Peyer's patch (tissue), 4 donors: ENCODE results near the gene NRIP1. TPM values are rescaled to one million over a fixed set of nuclear protein-coding genes. Genes with fewer than 3 reads are reported as not detected.

ENCODE experiments used
- DNase-seq, 3 donors: peaks; one replicate each; pipeline ENCODE4 v3.0.0-alpha.2; 2017 to 2019
- H3K27ac ChIP-seq, 4 donors: fragments of 200-600 bp; sonication (generic); one replicate each; pipeline ENCODE4 v1.5.1; 2016 to 2019
- H3K27me3 ChIP-seq, 2 donors: fragments of 200-600 bp; sonication (generic); one replicate each; pipeline ENCODE4 v1.5.1; 2019
- H3K36me3 ChIP-seq, 3 donors: fragments of 200-600 bp; sonication (generic); one replicate each; pipeline ENCODE4 v1.5.1; 2016 to 2019
- H3K4me1 ChIP-seq, 4 donors: fragments of 200-600 bp; sonication (generic); one replicate each; pipeline ENCODE4 v1.5.1; 2016 to 2019
- H3K4me3 ChIP-seq, 4 donors: fragments of 200-600 bp; sonication (generic); 1 replicate in 3 of 4; 2 replicates in 1 of 4; pipeline ENCODE4 v1.5.1; 2016 to 2019; ENCODE audit warnings: mild to moderate bottlenecking in 1 of 4
- H3K9me3 ChIP-seq, 4 donors: fragments of 200-600 bp; sonication (generic); one replicate each; pipeline ENCODE4 v1.5.1; 2016 to 2019; ENCODE audit warnings: mild to moderate bottlenecking in 1 of 4
- CTCF ChIP-seq, 6 experiments: fragments of 450-650 bp in 4 of 6; fragments of 200-600 bp in 2 of 6; sonication (generic) in 1 of 6; IDR thresholded peaks; one replicate each; pipeline ENCODE4 v1.5.1; 2017 to 2019; ENCODE audit warnings: antibody characterized with exemption in 6 of 6, mild to moderate bottlenecking in 3 of 6, moderate library complexity in 1 of 6
- POLR2A ChIP-seq, 2 donors: fragments of 450-650 bp; IDR thresholded peaks; one replicate each; pipeline ENCODE4 v1.5.1; 2017; ENCODE audit warnings: antibody characterized with exemption in 2 of 2, mild to moderate bottlenecking in 2 of 2, moderate library complexity in 2 of 2
- total RNA-seq, 4 donors: library from RNA; depleted of rRNA; stranded (reverse); fragments of >200 nt; gene quantifications; one replicate each; pipeline ENCODE4 v1.1.0, GENCODE V29; 2016

NRIP1 gene
- total RNA-seq, 4 donors from 2014 or later, result 37.4 to 72.9 (median 53.6) TPM

DNA sequence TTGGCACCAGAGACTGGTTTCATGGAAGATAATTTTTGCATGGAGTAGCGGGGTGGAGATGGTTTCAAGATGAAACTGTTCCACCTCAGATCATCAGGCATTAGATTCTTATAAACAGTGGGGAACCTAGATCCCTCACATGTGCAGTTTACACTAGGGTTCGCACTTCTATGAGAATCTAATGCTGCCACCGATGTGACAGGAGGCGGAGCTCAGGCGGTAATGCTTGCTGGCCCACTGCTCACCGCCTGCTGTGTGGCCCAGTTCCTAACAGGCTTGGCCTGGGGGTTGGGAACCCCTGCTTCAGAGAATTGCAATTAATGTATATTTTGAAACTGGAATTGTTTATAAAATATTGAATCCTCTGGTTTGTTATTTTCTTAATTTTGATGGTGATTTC lies 92.1 kb downstream of the NRIP1 start:
- no peak for TF ChIP-seq CTCF (IDR thresholded peaks at IDR 0.05)
- no peak for TF ChIP-seq POLR2A (IDR thresholded peaks at IDR 0.05)
- DNase-seq, result no peak
- Histone ChIP-seq H3K9me3 (no peaks in the 10 kb centered on the region), H3K36me3 (peaks cover 0 to 7% (median 0%) of the 10 kb centered on the region in 3 donors), H3K27ac (no peak overlapping the region), H3K4me1 (no peaks in the 10 kb centered on the region), H3K4me3 (no peak overlapping the region), H3K27me3 (no peaks in the 10 kb centered on the region)

- no peaks in the 10 kb centered on the region for H3K4me1 ChIP-seq
- no peaks in the 10 kb centered on the region for H3K9me3 ChIP-seq
- peaks cover 0 to 27% (median 0%) of the 10 kb centered on the region in 3 donors for H3K36me3 ChIP-seq
- TF ChIP-seq CTCF (IDR thresholded peaks at IDR 0.05), result no peak
- no peak for TF ChIP-seq POLR2A (IDR thresholded peaks at IDR 0.05)
- no peak overlapping the region for H3K4me3 ChIP-seq
- no peak overlapping the region for H3K27ac ChIP-seq
- no peaks in the 10 kb centered on the region for H3K27me3 ChIP-seq
- no peak for DNase-seq
Measured at GRCh38 chr21:14968821-14969220, 96.0 kb downstream of the NRIP1 start.

DNA sequence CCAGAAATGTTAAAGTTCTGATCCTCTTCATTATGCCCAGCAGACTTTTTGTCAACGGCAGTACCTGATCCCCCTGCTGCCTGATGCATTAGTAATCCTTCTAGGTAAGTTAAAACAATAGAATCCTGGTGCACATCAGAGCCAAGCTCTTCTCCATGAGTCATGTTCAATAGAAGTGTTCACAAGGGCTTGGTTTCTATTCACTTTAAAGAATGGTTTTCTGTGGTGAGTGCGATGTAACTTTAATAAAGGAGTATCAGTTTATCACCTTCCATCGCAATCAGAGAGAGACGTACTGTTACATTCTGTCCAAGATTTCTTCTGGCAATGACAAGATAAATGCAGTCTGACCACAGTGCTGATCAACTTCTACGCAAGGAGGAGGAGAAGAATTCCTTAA lies 96.8 kb downstream of the NRIP1 start:
- no peak for DNase-seq
- TF ChIP-seq POLR2A (IDR thresholded peaks at IDR 0.05), result no peak
- no peak for TF ChIP-seq CTCF (IDR thresholded peaks at IDR 0.05)
- no peak overlapping the region for H3K27ac ChIP-seq
- H3K9me3 ChIP-seq, result no peaks in the 10 kb centered on the region
- no peaks in the 10 kb centered on the region for H3K27me3 ChIP-seq
- peaks cover 0 to 27% (median 0%) of the 10 kb centered on the region in 3 donors for H3K36me3 ChIP-seq
- H3K4me1 ChIP-seq, result no peaks in the 10 kb centered on the region
- H3K4me3 ChIP-seq, result no peak overlapping the region

GRCh38 chr21:14964621-14965020 lies 100.2 kb downstream of the NRIP1 start:
- Histone ChIP-seq H3K4me1 (no peaks in the 10 kb centered on the region), H3K36me3 (peaks cover 0 to 27% (median 0%) of the 10 kb centered on the region in 3 donors), H3K27me3 (no peaks in the 10 kb centered on the region), H3K27ac (no peak overlapping the region), H3K4me3 (no peak overlapping the region), H3K9me3 (no peaks in the 10 kb centered on the region)
- DNase-seq, result no peak
- TF ChIP-seq POLR2A (IDR thresholded peaks at IDR 0.05) (no peak), CTCF (IDR thresholded peaks at IDR 0.05) (no peak)

DNA sequence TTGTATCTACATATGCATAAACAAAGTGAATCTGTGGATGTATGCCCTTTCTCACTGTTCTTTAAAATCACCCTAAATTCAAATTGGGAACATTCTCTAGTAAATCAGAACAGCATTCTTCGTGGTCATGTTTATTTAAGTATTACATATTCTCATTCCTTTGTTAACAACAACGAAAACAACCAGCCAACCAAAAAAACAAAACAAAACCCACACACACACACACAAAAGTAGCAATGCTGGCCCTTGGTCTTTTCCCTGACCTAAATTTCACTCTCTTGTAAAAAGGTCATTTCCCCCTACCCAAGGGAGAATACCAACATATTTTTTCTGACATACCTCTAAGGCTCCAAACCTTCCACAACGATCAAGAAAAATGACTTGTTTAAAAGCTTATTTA lies 102.6 kb downstream of the NRIP1 start:
- Histone ChIP-seq H3K4me1 (no peaks in the 10 kb centered on the region), H3K9me3 (no peaks in the 10 kb centered on the region), H3K27me3 (no peaks in the 10 kb centered on the region), H3K36me3 (peaks cover 0 to 16% (median 0%) of the 10 kb centered on the region in 3 donors), H3K27ac (no peak overlapping the region), H3K4me3 (no peak overlapping the region)
- no peak for TF ChIP-seq POLR2A (IDR thresholded peaks at IDR 0.05)
- TF ChIP-seq CTCF (IDR thresholded peaks at IDR 0.05), result no peak
- DNase-seq, result no peak

DNA sequence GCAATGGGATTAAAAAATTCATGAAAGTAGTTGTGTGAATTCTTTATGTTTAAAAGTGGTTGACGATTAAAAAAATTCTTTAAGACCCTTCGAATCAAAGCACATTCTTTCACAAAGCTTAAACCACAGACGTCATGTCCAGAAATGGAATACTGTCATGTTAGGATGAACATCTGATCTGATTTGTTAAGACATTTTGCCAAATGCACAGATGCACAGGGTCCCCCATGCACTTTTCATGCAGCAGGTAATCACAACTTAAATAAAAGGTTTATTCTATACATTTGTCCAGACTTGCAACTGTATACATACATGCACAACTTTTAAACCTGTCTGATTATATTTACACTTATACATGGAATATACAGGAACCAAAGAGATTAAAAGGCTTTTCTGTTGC lies 103.3 kb downstream of the NRIP1 start:
- TF ChIP-seq CTCF (IDR thresholded peaks at IDR 0.05), result no peak
- no peak for TF ChIP-seq POLR2A (IDR thresholded peaks at IDR 0.05)
- H3K27me3 ChIP-seq, result no peaks in the 10 kb centered on the region
- DNase-seq, result no peak
- no peak overlapping the region for H3K4me3 ChIP-seq
- H3K9me3 ChIP-seq, result no peaks in the 10 kb centered on the region
- H3K27ac ChIP-seq, result no peak overlapping the region
- no peaks in the 10 kb centered on the region for H3K4me1 ChIP-seq
- peaks cover 0 to 9% (median 0%) of the 10 kb centered on the region in 3 donors for H3K36me3 ChIP-seq
